Type B pancreatic cell (in vitro differentiated cells): ENCODE results near the gene OR5AU1. TPM values are rescaled to one million over a fixed set of nuclear protein-coding genes. Genes with fewer than 3 reads are reported as not detected.

Experiments
- DNase-seq: peaks from one replicate; pipeline ENCODE4 v3.0.0; 2021; ENCODE audit warnings: mixed read lengths; ENCODE audit not compliant: unreplicated experiment; ENCODE audit errors: extremely low spot score
- H3K27ac Mint-ChIP-seq: 2 replicates; pipeline ENCODE4 v1.8.0; 2021; ENCODE audit warnings: mild to moderate bottlenecking, mixed read lengths
- H3K27me3 Mint-ChIP-seq: 2 replicates; pipeline ENCODE4 v1.8.0; 2021; ENCODE audit warnings: mixed read lengths
- H3K36me3 Mint-ChIP-seq: 2 replicates; pipeline ENCODE4 v1.8.0; 2021; ENCODE audit warnings: mixed read lengths
- H3K4me1 Mint-ChIP-seq: one replicate; pipeline ENCODE4 v1.8.0; 2021; ENCODE audit warnings: mixed read lengths; ENCODE audit not compliant: unreplicated experiment
- H3K4me3 Mint-ChIP-seq: 2 replicates; pipeline ENCODE4 v1.8.0; 2021; ENCODE audit warnings: mild to moderate bottlenecking, mixed read lengths
- H3K9me3 Mint-ChIP-seq: 2 replicates; pipeline ENCODE4 v1.8.0; 2021; ENCODE audit warnings: mixed read lengths
- total RNA-seq: library from RNA; stranded (reverse); gene quantifications from 2 replicates; pipeline ENCODE4 v1.2.1, GENCODE V29; 2021; ENCODE audit warnings: low replicate concordance
- TF ChIP-seq, protein P1 (sequence below): fragments of 200-600 bp; sonication (generic); conservative IDR thresholded peaks from 2 replicates; pipeline ENCODE4 v1.5.0; 2021; ENCODE audit warnings: antibody characterized with exemption, mild to moderate bottlenecking

OR5AU1 gene
- total RNA-seq, 1 donor from 2014 or later, result not detected

GRCh38 chr14:21107283-21107800 lies 48.5 kb downstream of the OR5AU1 start:
- H3K36me3 Mint-ChIP-seq, result no peaks in the 10 kb centered on the region
- H3K27me3 Mint-ChIP-seq, result no peaks in the 10 kb centered on the region
- peak overlapping the region; percentile 75 for H3K4me3 Mint-ChIP-seq
- DNase-seq, result no peak
- H3K27ac Mint-ChIP-seq, result peak overlapping the region; percentile 67
- H3K4me1 Mint-ChIP-seq, result peaks cover 54% of the 10 kb centered on the region
- TF ChIP-seq, protein P1, sequence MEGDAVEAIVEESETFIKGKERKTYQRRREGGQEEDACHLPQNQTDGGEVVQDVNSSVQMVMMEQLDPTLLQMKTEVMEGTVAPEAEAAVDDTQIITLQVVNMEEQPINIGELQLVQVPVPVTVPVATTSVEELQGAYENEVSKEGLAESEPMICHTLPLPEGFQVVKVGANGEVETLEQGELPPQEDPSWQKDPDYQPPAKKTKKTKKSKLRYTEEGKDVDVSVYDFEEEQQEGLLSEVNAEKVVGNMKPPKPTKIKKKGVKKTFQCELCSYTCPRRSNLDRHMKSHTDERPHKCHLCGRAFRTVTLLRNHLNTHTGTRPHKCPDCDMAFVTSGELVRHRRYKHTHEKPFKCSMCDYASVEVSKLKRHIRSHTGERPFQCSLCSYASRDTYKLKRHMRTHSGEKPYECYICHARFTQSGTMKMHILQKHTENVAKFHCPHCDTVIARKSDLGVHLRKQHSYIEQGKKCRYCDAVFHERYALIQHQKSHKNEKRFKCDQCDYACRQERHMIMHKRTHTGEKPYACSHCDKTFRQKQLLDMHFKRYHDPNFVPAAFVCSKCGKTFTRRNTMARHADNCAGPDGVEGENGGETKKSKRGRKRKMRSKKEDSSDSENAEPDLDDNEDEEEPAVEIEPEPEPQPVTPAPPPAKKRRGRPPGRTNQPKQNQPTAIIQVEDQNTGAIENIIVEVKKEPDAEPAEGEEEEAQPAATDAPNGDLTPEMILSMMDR, result no peak
- no peaks in the 10 kb centered on the region for H3K9me3 Mint-ChIP-seq

DNA sequence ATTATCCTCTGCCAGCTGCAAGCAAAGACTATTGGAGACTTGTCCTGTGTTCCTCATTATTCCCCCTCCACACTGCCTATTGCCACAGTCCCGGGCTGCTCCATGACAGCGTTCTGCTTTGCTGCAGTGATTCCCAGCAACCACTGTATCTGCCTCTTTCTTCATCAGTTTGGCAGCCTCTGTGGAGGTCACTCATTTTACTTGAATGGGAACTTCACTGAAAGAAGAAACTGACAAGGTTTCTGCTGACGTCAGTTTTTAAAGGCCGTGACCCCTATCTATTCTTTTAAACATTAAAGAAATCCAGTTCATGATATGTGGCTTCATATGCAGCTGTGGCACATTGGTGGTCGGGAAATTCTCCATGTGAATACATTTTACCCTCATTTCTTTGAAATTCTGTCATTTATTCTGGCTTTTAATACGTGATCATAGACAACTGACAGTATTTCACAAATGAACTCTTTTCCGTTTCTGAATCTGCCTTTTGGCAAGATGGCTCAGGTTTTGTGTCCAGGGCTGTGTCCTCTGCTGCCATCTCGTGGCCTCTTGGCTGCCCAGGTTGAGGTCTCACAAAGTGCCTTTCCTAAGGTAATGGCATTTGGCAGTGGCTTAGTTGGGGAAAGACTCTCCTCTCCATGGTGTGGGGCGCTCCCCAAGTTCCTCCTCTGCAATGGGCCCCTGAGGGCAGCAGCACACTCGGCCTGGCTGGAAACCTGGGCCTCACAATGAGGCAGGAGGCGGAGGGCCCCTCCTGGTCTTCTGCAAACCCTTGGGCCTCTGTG lies 49.2 kb downstream of the OR5AU1 start:
- peak overlapping the region; percentile 67 for H3K27ac Mint-ChIP-seq
- H3K36me3 Mint-ChIP-seq, result no peaks in the 10 kb centered on the region
- TF ChIP-seq, protein P1, result peak; percentile 96
- H3K4me3 Mint-ChIP-seq, result peak overlapping the region; percentile 75
- no peaks in the 10 kb centered on the region for H3K9me3 Mint-ChIP-seq
- H3K27me3 Mint-ChIP-seq, result no peaks in the 10 kb centered on the region
- no peak for DNase-seq
- peaks cover 58% of the 10 kb centered on the region for H3K4me1 Mint-ChIP-seq

GRCh38 chr14:21106176-21106497 lies 49.7 kb downstream of the OR5AU1 start:
- H3K27ac Mint-ChIP-seq, result peak overlapping the region; percentile 67
- no peaks in the 10 kb centered on the region for H3K27me3 Mint-ChIP-seq
- H3K4me1 Mint-ChIP-seq, result peaks cover 58% of the 10 kb centered on the region
- H3K36me3 Mint-ChIP-seq, result no peaks in the 10 kb centered on the region
- peak overlapping the region; percentile 75 for H3K4me3 Mint-ChIP-seq
- DNase-seq, result no peak
- H3K9me3 Mint-ChIP-seq, result no peaks in the 10 kb centered on the region
- TF ChIP-seq, protein P1, result no peak

GRCh38 chr14:21105095-21105494 lies 50.8 kb downstream of the OR5AU1 start:
- Mint-ChIP-seq H3K27ac (peak overlapping the region; percentile 96), H3K4me3 (peak overlapping the region; percentile 94), H3K4me1 (peaks cover 61% of the 10 kb centered on the region)

More at GRCh38 chr14:21105095-21105494, 50.8 kb downstream of the OR5AU1 start:
- Mint-ChIP-seq H3K36me3 (no peaks in the 10 kb centered on the region), H3K9me3 (no peaks in the 10 kb centered on the region), H3K27me3 (no peaks in the 10 kb centered on the region)
- TF ChIP-seq, protein P1, result no peak
- no peak for DNase-seq

Other genes with a start within 250 kb of the OR5AU1 start
- not detected in 2 replicates for gene RNASE2, start 200.6 kb downstream of the OR5AU1 start, total RNA-seq
- 59.7 and 88.1 TPM in 2 replicates for gene METTL17, start 166.1 kb downstream of the OR5AU1 start, total RNA-seq
- gene SLC39A2, start 156.8 kb downstream of the OR5AU1 start, total RNA-seq, result 4.5 and 14.2 TPM in 2 replicates
- 150 and 214 TPM in 2 replicates for gene NDRG2, start 131.0 kb downstream of the OR5AU1 start, total RNA-seq
- gene TPPP2, start 125.8 kb downstream of the OR5AU1 start, total RNA-seq, result not detected in 2 replicates
- not detected in 2 replicates for gene RNASE13, start 121.3 kb downstream of the OR5AU1 start, total RNA-seq
- gene RNASE7, start 113.7 kb downstream of the OR5AU1 start, total RNA-seq, result 0.55 TPM in 1 of 2 replicates, not detected in the other
- gene RNASE8, start 98.2 kb downstream of the OR5AU1 start, total RNA-seq, result not detected in 2 replicates
- 10.9 and 65.8 TPM in 2 replicates for gene ARHGEF40, start 85.8 kb downstream of the OR5AU1 start, total RNA-seq
- gene ZNF219, start 57.4 kb downstream of the OR5AU1 start, total RNA-seq, result 47.8 and 58.0 TPM in 2 replicates
- 1.8 and 2.9 TPM in 2 replicates for gene TMEM253, start 55.0 kb downstream of the OR5AU1 start, total RNA-seq
- gene HNRNPC, start 113.4 kb upstream of the OR5AU1 start, total RNA-seq, result 474 and 692 TPM in 2 replicates
- gene RPGRIP1, start 124.0 kb upstream of the OR5AU1 start, total RNA-seq, result 0.19 and 0.63 TPM in 2 replicates
- 74.2 and 122 TPM in 2 replicates for gene SUPT16H, start 228.0 kb upstream of the OR5AU1 start, total RNA-seq